GM18517 (cell line): ENCODE data around the gene XXYLT1.

Experiments
- ATAC-seq: cut with Tn5 transposase; IDR thresholded peaks from one replicate; pipeline ENCODE4 v1.9.1; 2021; ENCODE audit warnings: mild to moderate bottlenecking, moderate library complexity; ENCODE audit not compliant: unreplicated experiment

The XXYLT1 gene

DNA sequence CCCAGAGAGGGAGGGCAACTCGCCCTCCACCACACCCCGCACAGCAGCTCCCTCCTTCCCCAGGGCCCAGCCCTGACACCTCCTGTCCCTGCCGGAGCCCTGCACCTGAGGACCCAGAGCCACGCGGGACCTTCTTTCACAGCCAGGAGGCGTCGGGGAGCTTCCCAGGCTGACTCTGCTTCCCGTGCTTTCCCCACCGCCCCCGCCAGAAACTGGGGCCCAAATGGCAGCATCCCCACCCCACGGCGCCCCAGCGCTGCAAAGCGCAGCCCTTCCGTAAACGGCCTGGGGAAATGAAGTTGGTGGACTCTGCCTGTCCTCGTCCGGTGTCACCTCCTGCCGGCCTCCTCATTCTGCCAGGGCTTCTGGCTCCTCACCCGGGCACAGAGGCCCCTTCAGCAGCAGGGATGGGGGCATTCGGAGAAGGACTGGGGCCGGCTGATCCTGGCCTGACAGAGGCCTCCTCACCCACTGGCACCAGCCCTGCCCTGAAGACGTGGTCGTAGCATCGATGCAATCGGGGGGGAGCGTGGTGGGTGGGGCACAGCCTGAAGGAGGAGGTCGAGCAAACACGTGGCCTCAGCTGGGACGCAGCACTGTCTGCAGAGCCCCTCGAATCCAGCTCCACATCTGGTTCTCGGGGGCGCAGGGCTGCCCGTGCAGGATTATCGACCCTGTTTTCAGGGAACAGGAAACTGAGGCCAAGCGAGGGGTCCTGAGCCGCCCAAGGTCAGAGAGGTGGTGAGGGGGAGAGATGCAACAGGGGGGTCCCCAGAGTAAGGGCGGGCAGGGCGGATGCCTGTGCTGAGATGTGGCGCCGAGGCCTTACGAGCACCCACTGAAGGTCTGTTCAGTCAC, 235.4 kb downstream of the XXYLT1 start:
- ATAC-seq, result no peak

DNA sequence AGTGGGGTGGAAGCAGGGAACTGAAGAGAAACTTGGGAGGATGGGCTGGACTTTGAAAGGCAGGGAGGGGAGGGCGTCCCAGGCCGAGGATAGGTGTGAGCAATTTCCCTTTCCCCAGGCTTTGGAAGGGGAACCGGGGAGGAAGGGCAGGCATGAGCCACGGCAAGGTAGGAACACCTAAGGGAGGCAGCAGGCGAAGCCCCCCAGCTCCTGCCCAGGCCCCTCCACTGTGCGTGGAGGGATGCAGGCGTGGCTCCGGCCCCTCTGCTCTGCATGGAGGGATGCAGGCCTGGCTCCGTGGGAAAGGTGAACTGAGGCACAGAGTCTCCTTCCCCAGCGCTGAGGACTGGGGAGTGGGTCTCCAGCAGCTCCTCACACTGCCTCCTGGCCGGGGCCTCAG, 236.4 kb downstream of the XXYLT1 start:
- ATAC-seq, result no peak

DNA sequence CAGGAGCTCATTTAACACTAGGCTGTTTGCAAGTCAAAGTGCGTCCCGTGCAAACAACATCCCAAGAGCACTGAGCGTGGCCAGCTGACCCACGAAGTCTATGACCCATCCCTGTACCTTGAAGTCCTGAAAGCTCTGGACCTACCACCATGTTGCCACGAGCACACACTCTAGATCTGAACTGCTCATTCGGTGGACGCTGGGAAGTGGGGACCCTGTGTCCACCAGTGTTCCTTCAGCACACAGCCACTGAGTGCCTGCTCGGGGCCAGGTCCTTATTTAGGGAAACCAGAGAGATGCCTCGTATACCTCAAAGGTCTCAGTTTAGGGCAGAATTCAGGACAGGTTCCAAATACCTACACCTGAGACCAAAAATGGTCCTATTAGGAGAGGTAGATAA, 236.9 kb downstream of the XXYLT1 start:
- ATAC-seq, result no peak

DNA sequence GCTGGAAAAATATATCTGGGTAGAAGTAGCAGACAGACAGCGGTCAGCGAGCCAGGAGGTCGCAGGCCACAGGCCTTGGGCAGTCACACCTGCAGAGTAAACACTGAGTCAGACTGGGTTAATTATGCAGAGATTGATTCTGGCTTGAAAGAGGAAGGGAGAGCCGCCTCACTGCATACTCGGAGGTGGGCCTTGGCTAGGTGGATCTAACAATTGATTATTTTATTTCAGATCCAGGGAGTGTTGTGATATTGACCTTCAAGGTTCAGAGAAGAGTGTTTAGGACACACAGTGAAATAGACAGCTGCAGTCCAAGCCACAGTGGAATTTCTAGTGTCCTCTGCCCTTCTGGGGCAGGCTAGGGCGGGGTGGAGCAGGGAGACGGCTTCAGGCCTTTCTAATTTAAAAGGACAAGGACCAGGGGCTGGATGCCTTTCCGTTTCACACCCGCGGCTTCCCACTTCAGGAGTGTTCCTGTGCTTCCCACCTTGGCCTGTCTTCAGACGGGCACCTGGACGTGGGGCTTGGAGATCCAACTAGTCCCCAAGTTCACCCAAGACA, 237.3 kb downstream of the XXYLT1 start:
- no peak for ATAC-seq

DNA sequence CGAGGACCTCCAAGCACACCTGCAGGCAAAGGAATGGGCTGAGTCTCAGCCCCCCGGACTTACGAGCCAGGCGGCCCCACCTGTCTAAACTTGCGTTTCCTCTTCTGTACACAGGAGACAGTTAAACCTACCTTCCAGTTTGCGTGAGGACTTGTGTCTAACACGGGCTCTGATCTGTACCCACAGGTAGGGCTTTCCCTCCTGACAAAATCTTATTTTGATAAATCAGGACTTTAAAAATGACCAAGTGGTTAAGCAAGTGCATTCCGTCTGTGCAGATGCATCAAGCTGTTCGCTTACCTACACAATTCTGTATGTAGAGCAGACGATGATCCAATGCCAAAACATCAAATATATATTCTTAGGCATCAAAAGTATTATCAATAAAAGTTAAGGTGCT, 238.0 kb downstream of the XXYLT1 start:
- no peak for ATAC-seq

DNA sequence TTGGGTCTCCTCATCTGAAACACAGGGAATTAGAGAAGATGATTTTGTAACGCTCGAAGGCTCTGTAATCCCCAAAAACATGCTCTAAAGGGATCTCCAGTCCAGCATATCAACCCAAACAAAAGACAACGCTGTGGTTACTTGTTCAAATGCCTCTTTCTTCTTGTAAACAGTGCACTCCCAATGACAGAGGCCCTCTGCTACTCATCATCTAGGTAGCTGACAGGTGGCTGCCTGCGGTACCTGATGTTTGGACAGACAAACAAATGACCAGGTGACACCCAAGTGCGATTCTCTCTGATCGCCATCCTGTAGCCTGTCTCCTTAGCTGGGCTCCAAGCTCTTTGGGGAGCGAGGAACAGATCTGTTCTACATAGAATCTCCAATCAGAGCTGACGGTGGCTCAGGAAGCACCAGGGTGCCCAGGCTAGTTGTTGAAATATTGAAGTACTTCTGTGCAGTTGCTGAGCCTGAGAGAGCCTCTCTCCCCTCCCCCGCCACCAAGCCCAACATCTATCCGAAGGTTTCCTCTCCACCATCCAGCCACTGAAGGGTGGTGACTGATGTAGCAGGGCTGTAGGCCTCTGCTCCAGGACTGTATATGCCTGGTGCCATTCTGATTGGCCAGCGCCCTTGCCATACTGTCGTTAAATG, 238.7 kb downstream of the XXYLT1 start:
- ATAC-seq, result no peak

- no peak for ATAC-seq
Observed at GRCh38 chr3:195031574-195032003, 239.4 kb downstream of the XXYLT1 start.

DNA sequence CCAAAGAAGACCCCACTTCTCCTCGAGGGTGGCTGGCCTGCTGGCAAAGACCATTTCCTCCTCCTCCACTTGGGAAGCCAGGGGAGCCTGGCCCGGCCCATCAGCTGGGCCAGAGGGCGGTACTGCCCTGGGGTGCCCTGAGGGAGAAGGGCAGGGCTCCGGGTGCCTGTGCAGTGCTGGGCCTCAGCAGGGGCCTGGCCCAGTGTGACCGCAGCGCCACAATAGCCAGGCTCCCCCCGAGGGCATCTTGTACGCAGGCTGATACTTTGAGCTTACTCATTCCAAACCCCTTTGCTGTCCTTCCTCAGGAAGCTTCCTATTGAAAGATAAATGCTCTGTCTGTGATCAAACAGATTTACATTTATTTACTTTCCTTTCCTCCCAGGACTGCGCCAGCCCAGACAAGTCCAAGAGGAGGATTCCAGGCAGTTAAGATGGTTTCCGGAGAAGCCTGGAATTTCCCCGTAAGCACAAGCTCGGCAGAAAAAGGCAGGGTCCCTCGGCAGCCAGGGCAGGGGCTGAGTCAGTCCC, 240.1 kb downstream of the XXYLT1 start:
- ATAC-seq, result no peak

DNA sequence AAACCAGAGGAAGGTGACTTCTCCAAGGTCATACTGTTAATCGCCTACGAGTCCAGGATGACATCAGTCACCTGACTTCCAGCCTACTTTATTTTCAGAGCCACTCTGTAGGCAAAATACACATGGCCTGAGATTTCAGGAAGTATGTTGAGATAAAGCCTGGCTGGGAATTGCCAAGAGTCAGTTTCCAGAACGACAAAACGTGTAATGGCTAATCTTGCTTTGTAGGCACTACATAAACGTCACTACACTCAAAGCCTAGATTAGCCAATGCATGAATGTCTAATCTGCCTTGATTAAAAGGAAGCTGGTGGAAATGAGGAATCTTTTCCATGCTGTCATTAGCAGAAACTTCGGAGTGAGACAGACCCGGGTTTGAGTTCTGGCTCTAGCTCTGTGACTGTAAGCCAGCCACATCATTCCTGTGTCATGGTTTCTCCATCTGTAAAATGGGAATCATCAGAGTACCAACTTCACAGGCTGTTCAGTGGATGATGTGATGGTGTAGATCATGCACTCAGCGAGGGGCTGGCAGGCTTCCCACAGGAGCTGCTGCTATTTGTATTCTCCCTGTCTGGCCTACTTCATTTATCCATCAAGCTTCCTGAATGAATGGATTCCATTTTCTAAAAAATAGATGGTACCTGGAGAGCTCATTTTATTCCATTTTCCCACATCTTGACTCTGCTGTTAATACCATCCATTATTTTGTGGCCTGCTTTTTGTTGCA, 241.9 kb downstream of the XXYLT1 start:
- ATAC-seq, result no peak

- ATAC-seq, result no peak
Observed at GRCh38 chr3:195025884-195026200, 245.1 kb downstream of the XXYLT1 start.

GRCh38 chr3:195025056-195025883, 245.7 kb downstream of the XXYLT1 start:
- no peak for ATAC-seq

GRCh38 chr3:195023989-195024388, 247.0 kb downstream of the XXYLT1 start:
- no peak for ATAC-seq

DNA sequence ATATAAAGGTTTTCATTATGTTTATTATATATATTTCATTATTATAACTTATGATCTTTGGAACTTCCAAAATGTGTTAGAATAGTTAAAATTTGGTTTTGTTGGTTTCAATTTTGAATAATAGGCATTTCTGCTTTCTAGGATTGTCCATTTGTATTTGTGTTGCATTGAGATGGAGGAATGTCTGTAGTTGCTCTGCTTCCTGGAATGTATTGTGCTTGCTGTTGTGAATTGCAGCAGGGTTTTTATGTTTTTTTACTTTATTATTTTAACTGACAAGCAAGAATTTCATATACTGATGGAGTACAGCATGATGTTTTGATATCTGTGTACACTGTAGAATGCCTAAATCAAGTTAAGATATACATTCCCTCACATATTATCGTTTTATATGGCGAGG, 247.4 kb downstream of the XXYLT1 start:
- no peak for ATAC-seq

DNA sequence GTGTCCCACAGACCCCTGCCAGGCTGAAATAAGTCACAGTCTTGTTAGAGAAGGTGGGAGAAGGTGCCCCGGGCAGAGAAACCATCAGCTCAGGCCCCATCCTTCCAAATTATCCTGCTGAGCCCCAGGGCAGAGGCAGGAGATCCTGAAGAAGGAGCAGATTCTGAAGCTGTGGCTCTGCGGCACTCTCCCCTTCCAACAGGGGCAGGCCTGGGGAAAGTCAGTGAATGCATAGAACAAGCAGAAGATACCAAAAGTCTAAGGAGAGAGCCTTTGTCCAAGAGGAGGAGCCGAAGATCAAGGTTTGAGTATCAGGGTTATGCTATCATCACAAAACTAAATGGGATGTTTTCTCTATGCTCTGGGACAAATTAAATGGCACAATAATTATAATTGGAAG, 249.3 kb downstream of the XXYLT1 start:
- no peak for ATAC-seq

DNA sequence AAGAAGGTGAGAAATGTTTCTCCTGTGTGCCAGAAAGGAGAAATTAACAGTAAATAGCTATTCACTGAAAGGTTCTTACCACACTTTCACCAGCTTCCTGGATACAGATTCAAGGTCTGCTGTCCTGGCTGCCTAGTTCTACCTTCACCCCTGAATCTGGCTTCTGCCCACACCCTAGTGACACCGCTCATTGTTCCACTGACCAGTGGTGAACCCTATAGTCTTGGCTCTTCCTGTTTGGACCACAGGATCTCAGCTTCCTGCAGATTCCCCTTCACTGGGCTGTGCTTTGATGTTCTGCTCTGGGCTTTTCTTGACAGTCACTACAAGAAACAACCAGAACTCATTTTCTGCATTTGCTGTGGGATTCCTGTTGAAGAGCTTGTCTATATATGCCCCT, 250.0 kb downstream of the XXYLT1 start:
- ATAC-seq, result no peak

GRCh38 chr3:195020185-195020584, 250.8 kb downstream of the XXYLT1 start:
- ATAC-seq, result no peak

GRCh38 chr3:195019335-195019734, 251.6 kb downstream of the XXYLT1 start:
- ATAC-seq, result no peak
